Measurements from ENCODE around the gene IQSEC1. TPM values are rescaled to one million over a fixed set of nuclear protein-coding genes. Genes with fewer than 3 reads are reported as not detected.

Gene IQSEC1
- total and polyA plus RNA-seq, 2 experiments from 2014 or later = 21.2 to 24.7 TPM

DNA sequence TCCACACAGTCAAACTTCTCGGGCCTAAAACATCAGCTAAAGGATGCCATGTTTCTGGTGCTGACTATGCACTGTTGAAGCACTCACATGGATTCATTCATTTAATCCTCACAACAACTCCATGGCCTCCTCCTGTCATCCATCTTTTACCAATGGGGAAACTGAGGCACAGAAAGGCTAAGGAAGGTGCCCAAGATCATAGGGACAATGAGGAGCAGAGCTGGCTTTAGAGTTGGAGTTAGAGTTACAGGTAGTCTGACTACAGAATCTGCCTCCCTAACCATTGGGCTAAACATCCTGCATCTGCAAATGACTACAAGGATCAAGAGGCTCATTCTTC, 111.6 kb downstream of the IQSEC1 start:
- H3K4me2 ChIP-seq = no peak overlapping the region
- H3K27ac ChIP-seq = no peak overlapping the region
- no peaks in the 10 kb centered on the region for H3K36me3 ChIP-seq (replicated peaks; ENCODE audit: insufficient read depth, low read depth)
- no peaks in the 10 kb centered on the region for H3K9me2 ChIP-seq (replicated peaks; ENCODE audit: insufficient read depth)
- H3K4me3 ChIP-seq = no peak overlapping the region
- no peaks in the 10 kb centered on the region for H3K27me3 ChIP-seq
- TF ChIP-seq, protein P1, sequence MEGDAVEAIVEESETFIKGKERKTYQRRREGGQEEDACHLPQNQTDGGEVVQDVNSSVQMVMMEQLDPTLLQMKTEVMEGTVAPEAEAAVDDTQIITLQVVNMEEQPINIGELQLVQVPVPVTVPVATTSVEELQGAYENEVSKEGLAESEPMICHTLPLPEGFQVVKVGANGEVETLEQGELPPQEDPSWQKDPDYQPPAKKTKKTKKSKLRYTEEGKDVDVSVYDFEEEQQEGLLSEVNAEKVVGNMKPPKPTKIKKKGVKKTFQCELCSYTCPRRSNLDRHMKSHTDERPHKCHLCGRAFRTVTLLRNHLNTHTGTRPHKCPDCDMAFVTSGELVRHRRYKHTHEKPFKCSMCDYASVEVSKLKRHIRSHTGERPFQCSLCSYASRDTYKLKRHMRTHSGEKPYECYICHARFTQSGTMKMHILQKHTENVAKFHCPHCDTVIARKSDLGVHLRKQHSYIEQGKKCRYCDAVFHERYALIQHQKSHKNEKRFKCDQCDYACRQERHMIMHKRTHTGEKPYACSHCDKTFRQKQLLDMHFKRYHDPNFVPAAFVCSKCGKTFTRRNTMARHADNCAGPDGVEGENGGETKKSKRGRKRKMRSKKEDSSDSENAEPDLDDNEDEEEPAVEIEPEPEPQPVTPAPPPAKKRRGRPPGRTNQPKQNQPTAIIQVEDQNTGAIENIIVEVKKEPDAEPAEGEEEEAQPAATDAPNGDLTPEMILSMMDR (IDR thresholded peaks at IDR 0.05; ENCODE audit: poor library complexity) = no peak
- TF ChIP-seq EZH2 (IDR thresholded peaks at IDR 0.05; ENCODE audit: borderline replicate concordance) (no peak), EZH2phosphoT487 (IDR thresholded peaks at IDR 0.05; ENCODE audit: low read depth, severe bottlenecking, unreplicated experiment) (no peak)
- peaks cover 38% of the 10 kb centered on the region for H3K4me1 ChIP-seq (ENCODE audit: insufficient read depth)
- 86% methylated on average over 1 of the region's 1 CpG for WGBS (ENCODE audit: low lambda C conversion rate, missing lambda C conversion rate)
- no peak for DNase-seq (ENCODE audit: low spot score)
- H3K9me3 ChIP-seq (ENCODE audit: low read depth) = no peaks in the 10 kb centered on the region
- H3K79me2 ChIP-seq = peaks cover 95% of the 10 kb centered on the region
- peaks cover 67% of the 10 kb centered on the region for H4K20me1 ChIP-seq (ENCODE audit: insufficient read depth, poor library complexity, severe bottlenecking)
- no peak overlapping the region for H2AFZ ChIP-seq

DNA sequence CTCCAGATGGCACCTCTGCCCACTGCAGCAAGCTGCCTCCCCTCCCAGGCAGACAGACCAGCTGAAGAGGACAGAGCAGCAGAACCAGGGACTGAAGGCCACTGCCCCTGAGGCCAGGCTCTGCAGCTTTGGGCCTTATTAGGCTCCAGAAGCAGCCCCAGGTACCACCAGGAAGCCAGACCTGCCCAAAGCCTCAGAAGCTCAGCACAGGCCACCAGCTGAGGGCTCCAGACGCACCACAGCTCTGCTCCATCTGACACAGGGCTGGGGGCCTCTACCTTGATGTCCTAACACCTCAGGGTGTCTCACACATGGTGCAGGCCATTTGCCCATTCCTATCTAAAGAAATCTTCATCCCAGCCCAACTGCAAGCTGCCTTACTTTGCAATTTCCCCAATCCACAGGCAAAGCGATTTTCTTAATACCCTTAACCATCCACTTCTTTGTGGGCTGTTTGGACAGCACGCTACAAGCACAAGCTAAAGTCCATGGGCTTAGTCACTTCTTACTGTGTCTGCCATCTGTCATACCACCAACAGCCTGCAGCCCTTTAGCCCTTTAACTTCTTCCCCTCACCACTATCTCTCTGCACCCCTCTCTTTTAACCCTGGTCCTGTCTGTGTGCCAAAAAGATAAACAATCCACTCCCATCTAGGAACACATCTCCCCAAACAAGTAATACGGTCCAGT, 112.1 kb downstream of the IQSEC1 start:
- TF ChIP-seq EZH2phosphoT487 (IDR thresholded peaks at IDR 0.05; ENCODE audit: low read depth, severe bottlenecking, unreplicated experiment) (no peak), EZH2 (IDR thresholded peaks at IDR 0.05; ENCODE audit: borderline replicate concordance) (no peak)
- TF ChIP-seq, protein P1 (IDR thresholded peaks at IDR 0.05; ENCODE audit: poor library complexity) = no peak
- no peaks in the 10 kb centered on the region for H3K9me2 ChIP-seq (replicated peaks; ENCODE audit: insufficient read depth)
- H3K79me2 ChIP-seq = peaks cover 95% of the 10 kb centered on the region
- 64% methylated on average over 4 of the region's 4 CpGs for WGBS (ENCODE audit: low lambda C conversion rate, missing lambda C conversion rate)
- H3K36me3 ChIP-seq (replicated peaks; ENCODE audit: insufficient read depth, low read depth) = no peaks in the 10 kb centered on the region
- no peak overlapping the region for H3K4me3 ChIP-seq
- no peak overlapping the region for H2AFZ ChIP-seq
- H4K20me1 ChIP-seq (ENCODE audit: insufficient read depth, poor library complexity, severe bottlenecking) = peaks cover 71% of the 10 kb centered on the region
- no peaks in the 10 kb centered on the region for H3K27me3 ChIP-seq
- no peaks in the 10 kb centered on the region for H3K9me3 ChIP-seq (ENCODE audit: low read depth)
- H3K4me1 ChIP-seq (ENCODE audit: insufficient read depth) = peaks cover 33% of the 10 kb centered on the region
- DNase-seq (ENCODE audit: low spot score) = no peak
- H3K27ac ChIP-seq = no peak overlapping the region
- H3K4me2 ChIP-seq = no peak overlapping the region

DNA sequence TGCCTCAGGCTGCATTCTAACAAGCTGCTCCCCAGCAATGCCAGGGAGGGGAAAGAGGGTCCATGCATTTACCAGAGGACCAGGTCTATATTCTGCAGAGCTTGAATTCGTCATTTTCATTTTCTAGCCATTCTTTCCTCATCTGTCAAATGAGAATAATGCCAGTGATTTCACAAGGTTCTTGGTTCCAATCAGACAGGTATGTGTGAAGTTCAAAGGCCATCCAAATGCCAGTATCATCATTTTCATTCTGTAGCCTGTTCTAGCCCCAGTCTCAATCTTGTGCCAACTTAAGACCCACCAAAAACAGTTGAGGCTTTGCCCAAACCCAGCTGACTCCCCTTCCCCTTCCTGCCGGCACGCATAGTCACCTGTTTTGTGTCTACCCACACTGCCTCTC, 112.7 kb downstream of the IQSEC1 start:
- Histone ChIP-seq H3K4me2 (no peak overlapping the region), H2AFZ (no peak overlapping the region), H3K27ac (no peak overlapping the region), H3K9me2 (replicated peaks; ENCODE audit: insufficient read depth) (no peaks in the 10 kb centered on the region), H3K9me3 (ENCODE audit: low read depth) (no peaks in the 10 kb centered on the region), H4K20me1 (ENCODE audit: insufficient read depth, poor library complexity, severe bottlenecking) (peaks cover 72% of the 10 kb centered on the region), H3K4me3 (no peak overlapping the region), H3K4me1 (ENCODE audit: insufficient read depth) (peaks cover 30% of the 10 kb centered on the region), H3K27me3 (no peaks in the 10 kb centered on the region), H3K79me2 (peaks cover 95% of the 10 kb centered on the region), H3K36me3 (replicated peaks; ENCODE audit: insufficient read depth, low read depth) (no peaks in the 10 kb centered on the region)
- TF ChIP-seq EZH2 (IDR thresholded peaks at IDR 0.05; ENCODE audit: borderline replicate concordance) (no peak), EZH2phosphoT487 (IDR thresholded peaks at IDR 0.05; ENCODE audit: low read depth, severe bottlenecking, unreplicated experiment) (no peak)
- TF ChIP-seq, protein P1 (IDR thresholded peaks at IDR 0.05; ENCODE audit: poor library complexity) = no peak
- no peak for DNase-seq (ENCODE audit: low spot score)
- 76% methylated on average over 3 of the region's 3 CpGs for WGBS (ENCODE audit: low lambda C conversion rate, missing lambda C conversion rate)

All from hepatocyte (in vitro differentiated cells).